ENCODE data around the gene TUBB2A.
"Not testable (repeated sequence)": the region's sequence is repeated elsewhere in the genome, so short reads cannot be mapped to it uniquely, and the experiment has no call there.

TUBB2A gene

DNA sequence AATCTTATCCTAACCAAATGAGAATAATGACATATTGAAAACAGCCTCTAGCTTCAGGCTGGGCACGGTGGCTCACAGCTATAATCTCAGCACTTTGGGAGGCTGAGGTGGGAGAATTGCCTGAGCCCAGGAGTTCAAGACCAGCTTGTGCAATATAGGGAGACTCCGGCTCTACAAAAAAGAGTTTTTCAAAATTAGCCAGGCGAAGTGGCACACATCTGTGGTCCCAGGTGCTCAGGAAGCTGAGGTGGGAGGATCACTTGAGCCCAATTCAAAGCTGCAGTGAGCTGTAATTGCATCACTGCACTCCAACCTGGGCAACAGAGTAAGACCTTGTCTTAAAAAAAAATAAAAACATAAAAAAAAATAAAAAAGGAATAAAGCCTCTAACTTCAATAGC lies 4.7 kb downstream of the TUBB2A start:
- DNase-seq (ENCODE audit: low read depth), result no peak

DNA sequence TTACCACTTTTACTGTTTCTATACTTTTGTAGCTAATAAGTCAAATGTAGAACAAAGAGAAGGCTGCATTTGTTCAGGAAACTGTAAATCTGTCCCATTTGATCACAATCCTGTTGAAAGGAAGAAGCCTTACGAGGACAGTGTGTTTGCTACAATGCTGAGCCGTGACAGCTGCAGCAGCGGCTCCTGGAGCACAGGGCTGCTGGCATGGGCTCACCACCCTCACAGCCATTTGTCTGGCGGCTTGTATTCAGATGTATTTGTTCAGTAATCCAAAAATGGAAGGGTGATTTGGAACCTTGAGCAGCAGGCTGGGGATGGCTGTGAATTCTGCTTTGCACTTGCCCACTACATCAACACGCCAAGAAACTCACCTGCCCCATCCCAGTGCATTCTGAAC lies 5.7 kb downstream of the TUBB2A start:
- DNase-seq (ENCODE audit: low read depth), result no peak

DNA sequence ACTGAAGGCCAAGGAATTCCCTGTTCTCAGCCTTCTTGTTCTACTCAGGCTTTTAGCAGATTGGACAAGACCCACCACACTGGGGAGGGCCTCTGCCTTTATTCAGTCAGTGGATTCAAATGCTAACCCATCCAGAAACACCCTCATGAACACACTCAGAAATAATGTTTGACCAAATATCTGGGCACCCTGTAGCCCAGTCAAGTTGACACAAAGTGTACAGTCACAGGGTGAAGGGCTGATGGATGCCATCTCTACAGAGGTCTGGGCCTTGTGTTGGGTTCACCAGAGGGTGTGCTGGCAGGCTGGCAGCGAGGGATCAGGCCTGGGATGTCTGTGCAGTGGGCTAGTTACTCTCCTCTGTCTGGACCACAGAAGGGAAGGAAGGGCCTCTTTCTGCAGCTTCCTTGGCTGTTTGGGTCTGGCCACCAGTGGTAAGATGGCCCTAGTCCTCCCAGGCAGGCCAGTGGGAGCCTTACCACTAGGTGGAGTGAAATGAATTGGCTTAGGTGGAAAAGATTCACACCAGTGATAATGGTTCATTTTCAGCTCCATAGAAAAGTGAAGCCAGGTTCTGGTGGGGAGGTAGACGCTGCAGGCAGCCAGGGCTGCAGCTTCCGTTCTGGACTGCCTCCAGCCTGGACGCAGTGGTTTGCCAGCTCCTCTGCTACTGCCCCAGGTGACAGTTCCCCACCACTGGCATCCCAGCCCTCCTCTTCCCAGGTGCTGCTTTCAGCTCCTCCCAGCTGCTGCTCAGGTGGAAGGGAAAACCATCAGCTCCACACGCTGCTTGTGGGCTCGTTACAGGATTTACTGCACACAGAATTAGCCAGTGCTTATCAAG lies 9.2 kb downstream of the TUBB2A start:
- no peak for DNase-seq (ENCODE audit: low read depth)

DNA sequence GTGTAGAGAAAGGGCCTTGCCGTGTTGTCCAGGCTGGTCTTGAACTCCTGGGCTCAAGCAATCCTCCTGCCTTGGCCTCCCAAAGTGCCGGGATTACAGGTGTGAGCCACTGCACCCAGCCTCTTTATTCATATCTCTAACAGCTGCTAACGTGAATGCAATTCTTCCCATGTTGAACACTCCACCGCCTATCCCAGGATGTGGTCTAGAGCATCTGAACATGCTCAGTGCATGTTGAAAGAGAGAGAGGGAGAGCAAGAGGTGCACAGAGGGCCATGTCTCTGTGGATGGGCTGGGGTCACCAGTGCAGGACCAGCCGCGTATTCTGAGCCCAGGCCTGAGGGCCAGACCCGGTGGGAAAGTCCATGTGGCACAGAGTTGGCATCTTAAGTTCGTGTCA lies 12.8 kb downstream of the TUBB2A start:
- no peak for DNase-seq (ENCODE audit: low read depth)

DNA sequence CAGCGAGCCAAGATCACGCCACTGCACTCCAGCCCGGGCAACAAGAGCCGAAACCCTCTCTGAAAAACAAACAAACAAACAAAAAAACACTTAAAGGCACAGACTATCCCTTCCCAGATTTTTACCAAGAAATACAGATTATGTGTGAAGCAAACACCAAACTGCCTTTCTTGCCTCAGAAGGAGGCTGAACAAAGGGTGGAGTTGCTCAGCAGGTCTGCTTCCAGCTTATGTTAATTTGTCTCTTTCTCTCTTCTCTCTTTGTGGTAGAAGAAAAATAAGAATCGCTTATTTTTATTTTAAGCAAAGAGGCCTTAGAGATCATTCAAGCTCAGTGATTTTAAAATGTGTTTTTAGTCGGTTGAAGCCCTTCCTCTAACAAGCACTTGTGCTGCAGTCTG lies 14.2 kb downstream of the TUBB2A start:
- DNase-seq (ENCODE audit: low read depth), result no peak

DNA sequence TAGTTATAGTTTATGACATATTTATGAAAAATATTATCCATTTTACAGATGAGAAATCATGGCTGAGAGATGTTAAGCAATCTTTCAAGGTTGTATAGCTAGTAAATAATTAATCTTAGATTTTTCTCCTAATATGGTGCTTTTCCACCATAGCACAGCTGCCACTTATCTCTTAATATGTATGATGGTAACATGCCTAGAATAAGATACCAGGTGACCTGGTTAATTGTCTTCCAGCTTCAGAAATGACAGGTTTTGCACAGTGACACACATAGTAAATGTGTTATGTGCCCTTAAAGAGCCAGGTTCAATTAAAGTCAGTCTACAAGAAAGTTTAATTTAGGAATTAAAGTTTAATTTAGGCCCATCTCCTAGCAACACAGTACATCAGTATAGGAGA lies 14.8 kb downstream of the TUBB2A start:
- DNase-seq (ENCODE audit: low read depth), result no peak

DNA sequence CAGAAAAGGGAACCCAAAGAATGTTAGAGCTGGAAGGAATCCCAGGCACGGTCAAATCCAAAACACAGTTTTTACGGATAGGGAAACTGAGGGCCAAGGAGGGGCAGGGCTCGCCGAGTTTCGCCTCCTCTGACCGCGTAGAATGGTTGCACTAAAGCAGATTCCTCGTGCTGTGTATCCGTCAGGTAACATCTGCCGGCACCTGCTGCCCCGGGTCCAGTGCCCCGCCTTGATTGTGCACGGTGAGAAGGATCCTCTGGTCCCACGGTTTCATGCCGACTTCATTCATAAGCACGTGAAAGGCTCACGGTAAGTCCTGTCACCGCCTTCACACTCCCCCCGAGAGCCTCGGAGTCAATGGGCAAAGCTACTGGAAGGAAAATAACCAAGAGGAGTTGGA lies 17.1 kb downstream of the TUBB2A start:
- DNase-seq (ENCODE audit: low read depth), result no peak

DNA sequence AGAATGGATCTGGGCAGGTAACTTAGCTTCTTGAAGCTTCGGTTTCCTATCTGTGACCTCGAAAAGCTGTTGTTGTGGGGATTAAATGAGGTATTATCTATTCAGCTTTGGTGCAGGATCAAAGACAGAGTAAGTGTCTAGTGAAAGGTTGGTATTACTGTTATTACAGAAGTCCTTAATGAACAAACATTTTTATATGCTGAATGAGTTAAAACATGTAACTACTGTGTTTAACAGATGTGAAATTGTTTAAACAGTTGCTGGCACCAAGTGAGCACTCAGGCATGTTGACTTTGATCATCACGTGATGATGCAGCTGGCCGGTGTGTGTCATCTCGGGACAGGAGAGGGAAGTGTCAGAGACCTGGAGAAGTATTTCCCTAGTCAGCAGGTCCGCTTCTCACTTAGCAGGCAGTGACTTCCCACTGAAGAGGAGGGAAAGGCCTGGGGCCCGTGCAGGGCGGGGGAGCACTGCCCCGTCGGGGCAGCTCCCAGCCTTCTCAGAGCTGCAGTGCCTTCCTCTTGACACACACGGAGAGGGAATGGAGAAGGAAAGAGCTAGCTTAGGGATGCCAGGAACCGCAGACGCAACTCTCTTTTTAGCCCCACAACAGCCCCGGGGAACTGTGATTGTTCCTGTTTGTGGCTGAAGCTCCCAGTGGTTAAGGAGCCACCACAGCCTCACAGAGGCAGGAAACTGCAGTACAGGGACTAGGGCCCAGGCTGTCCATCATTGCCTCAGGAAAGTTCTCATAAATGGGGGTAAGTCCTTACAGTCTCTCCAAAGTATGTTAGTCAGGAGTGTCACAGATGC lies 18.0 kb downstream of the TUBB2A start:
- no peak for DNase-seq (ENCODE audit: low read depth)

DNA sequence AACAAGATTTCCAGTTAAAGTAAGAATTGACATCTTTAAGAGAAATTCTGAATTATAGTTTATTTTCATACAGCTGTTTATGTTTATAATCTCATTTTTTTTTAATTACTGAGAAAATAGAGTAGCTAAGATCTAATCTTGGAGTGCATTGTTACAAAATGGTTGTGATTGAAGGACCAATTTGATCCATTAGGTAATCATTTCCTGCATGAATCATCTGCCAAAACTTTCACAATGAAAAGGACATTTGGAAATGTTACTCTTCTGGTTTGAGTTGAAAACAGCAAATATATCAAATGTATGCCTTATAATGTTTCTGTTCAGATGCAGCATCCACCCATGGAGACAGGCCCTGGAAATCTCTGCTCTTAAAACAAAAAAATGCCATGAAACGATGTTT lies 19.0 kb downstream of the TUBB2A start:
- no peak for DNase-seq (ENCODE audit: low read depth)

DNA sequence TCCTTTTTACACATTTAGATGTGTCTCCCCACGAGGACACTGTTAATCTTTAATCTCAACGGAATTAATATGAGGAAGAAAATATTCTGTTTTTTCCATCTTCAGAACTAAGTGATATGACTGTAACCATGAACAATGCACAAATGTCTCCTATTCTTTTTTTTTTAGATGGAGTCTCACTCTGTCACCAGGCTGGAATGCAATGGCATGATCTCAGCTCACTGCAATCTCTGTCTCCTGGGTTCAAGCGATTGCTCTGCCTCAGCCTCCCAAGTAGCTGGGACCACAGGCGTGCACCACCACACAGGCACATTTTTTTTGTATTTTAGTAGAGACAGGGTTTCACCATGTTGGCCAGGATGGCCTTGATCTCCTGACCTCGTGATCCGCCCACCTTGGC lies 19.5 kb downstream of the TUBB2A start:
- DNase-seq (ENCODE audit: low read depth), result not testable (repeated sequence)

DNA sequence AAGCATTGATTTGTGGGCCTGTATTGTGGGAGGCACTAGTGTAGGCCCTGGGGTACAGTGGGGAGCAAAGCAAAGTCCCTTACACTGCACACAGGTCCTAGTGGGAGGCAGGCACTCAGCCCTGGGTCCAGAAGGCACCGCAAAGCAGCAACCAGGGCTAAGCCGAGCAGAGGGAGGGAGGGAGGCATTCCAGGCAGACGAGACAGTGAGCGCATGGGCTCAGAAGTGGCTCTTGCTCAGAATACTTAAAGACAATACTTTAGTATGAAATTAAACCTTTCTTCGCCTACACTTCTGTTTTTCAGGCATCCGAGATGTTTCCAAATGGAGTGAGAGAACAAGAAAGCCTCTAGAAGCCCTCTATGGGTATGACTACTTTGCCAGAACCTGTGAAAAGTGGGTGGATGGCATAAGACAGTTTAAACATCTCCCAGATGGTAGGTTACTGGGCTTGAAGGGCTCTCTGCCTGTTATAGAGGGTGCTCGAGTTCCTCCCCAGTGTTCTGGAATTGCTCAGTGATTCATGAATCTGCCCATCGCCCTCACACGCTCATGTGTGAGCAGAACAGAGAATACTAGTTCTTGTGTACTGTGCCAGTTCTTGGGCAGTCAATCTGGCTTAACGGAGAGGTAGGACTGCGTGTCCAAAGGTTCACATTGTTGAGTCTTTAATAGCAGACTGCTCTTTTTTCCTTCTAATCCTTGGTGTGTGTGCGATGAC lies 20.1 kb downstream of the TUBB2A start:
- no peak for DNase-seq (ENCODE audit: low read depth)

DNA sequence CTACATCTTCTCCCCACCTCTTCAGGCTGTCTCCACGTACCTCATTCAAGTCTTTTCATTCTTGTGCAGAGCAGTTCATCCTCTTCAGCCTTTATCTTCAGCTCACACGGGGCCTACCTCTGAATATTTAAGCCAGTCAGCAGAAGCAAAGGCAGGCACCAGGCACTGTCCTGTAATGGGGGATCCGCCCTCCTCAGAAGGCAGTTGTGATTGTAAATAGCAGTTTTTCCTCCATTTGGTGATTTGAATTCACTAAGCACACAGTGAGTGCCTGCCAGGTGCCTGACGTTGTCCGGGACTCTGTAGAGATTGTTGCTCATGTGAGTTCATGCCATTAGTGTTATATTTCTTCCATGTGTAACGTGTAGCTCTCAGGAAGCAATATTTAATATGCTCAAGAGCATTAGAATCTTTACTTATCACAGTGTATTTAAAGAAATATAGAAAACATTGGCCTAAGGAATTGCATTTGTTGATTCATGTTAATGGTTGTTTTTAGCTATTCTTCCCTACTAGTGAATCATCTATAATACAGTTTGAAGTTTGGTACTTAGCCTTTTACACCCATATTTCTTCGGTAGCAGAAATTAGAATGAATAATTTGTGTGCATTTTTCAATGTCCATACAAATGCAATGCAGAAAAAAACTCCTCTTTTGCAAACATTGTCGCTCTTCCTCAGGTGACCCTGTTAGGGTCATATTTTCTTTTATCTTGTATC lies 20.9 kb downstream of the TUBB2A start:
- no peak for DNase-seq (ENCODE audit: low read depth)

DNA sequence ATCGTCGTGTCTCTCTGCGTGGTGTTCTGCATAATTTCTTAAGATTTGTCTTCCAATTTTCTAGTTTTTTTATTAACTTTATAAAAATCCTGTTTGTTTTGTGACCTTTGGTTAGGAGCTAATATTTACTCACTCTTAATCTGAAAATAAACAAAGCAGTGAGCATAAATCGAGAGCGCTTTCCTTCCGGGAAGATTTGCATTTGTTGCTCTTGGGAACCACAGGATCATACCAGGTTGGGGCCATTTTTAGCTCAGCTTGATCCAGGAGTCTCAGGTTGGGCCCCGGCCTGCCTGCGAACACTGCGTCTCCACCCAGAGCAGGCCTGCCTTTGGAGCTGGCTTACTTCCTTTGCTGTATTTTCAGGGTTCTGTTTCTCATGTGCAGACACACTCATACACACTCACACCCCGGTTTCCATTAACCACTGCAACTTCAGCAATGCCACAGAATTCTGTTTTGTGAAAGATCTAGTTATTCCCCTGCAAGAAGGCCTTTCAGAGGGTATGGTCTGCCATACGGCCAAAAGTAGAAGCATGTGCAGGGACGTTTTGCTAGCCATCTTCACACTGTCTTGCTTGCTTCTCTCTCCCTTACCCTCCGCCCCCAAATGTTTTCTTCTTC lies 21.6 kb downstream of the TUBB2A start:
- no peak for DNase-seq (ENCODE audit: low read depth)

DNA sequence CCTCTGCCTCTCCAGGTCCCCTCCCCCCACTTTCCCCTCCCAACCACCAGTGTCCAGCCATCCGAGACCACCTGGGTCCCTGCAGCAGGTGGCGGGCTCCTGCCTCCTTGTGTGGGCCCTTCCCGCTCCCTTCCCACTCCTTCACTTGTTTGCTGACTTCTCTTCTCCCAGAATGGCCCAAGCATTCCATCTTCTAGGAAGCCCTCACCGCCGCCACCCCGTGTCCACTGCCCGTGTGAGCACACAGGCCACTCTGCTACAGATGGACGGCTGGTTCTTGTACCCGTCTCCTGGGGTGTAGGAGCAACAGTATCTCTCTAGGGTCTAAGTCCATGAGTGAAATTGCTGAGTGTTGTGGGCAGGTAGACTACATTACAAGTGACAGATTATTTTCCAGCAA lies 23.8 kb downstream of the TUBB2A start:
- DNase-seq (ENCODE audit: low read depth), result no peak

DNA sequence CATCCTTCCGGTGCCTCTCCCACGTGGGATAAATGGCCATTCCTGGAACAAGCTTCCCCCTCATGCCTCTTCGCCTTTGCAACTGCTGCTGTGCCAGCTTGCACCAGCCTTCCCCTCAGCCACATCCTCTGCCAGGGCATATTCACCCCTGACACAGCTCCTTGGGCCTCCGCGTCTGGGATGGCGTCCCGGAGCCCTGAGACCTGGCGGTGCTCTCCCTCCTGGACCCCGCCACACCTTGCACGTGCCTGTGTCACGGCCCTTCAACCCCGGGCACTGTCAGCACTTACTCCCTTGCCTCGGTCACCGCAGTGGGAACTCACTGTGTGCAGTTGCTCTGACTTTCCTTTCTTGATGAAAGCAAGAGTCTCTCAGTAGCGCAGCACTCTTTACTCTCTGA lies 25.6 kb downstream of the TUBB2A start:
- DNase-seq (ENCODE audit: low read depth), result no peak

DNA sequence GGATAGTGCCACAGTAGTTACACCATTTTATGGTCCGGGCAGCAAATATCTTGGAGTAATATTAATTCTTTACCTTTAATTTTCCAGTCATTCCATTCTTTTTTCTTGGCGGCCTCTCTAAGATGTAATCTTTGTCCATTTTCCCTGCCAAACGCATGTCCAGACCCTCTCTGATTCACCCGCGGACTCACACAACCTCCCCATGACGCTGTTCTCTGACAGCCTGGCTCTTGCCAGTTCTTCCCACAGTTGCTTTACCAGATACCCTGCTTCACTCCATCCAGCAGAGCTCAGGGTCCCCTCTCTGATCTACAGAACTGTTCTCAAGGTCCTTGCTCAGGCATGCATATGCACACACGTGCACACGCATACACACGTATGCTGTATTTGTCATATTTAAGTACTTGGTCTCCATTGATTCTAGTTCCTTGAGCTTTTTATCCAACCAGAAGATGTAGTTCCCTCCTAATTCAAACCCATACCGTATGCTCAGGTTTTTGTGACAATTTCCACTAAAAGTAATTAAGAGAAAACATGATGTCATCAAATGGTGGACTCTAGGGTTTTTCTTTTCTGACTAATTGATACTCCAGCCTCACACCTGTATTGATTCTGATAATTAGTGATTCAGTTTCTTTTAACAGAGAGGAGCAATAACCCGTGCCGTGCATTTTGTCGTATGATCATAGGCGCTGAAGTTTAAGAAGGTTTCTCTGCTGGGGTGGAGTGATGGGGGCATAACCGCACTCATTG lies 28.8 kb downstream of the TUBB2A start:
- DNase-seq (ENCODE audit: low read depth), result no peak

DNA sequence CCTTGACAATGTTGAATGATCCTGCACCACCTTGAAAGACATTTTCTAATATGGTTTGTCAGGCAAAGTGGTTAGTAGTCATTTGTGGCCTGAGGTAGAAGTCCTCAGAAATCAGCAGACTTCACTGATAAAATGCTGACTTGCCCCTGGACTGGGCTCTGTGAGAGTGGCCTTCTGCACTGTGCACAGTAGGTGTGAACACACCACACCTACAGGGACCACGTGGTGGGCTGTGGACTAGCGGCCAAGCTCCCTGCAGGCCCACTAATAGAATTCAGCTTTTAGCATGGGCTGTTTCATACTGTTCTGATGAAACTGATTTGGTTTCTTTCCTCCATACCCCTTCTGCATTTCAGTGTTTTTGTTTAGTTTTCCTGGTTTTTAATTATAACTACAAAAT lies 31.5 kb downstream of the TUBB2A start:
- no peak for DNase-seq (ENCODE audit: low read depth)

DNA sequence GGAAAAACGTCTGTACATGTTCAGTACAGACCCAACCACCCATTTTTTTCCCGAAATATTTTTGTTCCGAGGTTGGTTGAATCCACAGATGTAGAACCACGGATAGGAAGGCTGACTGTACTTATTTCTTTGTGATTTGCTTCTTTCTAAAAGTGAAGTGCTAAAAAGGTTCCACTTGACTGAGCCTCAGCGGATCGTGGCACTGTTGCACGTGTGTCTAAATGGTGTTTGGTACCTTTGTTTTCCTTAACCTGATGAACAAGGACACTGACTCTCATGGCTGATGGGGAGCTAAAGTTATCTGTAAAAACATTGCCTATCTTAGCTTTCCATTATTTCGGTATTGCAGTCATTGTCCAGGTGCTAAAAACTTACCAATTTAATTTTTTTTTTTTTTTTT lies 32.7 kb downstream of the TUBB2A start:
- no peak for DNase-seq (ENCODE audit: low read depth)

DNA sequence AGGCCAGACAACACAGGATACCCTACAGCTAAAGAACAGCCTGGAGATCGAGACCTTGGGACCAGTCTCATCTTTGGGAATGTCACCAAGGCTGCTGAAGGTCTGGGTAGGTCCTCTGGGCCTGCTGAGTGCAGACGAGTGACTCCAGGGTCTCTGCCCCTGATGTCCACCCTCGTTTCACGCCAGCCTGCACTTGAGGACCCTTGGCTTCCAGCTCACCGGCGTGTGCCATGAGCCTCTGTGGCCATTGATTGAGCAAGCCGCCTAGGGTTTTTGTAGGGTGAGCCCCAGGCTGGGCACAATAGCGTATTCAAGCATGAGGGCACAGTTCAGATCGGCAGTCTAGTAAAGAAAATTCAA lies 34.5 kb downstream of the TUBB2A start:
- no peak for DNase-seq (ENCODE audit: low read depth)

DNA sequence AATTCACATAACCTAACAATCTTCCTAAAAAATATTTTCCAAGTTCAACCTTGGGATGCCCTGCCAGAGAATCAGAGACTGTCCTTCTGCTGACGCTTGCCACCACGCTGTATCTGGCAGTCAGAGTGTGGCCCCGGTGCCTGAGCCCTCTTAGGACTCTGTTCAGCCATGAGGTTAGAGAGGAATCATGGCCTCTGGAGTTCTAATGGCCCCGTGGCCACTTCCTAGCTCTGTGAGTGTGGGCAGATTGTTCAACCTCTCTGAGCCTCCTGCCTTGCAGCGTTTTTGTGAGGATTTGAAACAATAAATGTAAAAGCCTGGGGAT lies 36.6 kb downstream of the TUBB2A start:
- DNase-seq (ENCODE audit: low read depth), result no peak

DNA sequence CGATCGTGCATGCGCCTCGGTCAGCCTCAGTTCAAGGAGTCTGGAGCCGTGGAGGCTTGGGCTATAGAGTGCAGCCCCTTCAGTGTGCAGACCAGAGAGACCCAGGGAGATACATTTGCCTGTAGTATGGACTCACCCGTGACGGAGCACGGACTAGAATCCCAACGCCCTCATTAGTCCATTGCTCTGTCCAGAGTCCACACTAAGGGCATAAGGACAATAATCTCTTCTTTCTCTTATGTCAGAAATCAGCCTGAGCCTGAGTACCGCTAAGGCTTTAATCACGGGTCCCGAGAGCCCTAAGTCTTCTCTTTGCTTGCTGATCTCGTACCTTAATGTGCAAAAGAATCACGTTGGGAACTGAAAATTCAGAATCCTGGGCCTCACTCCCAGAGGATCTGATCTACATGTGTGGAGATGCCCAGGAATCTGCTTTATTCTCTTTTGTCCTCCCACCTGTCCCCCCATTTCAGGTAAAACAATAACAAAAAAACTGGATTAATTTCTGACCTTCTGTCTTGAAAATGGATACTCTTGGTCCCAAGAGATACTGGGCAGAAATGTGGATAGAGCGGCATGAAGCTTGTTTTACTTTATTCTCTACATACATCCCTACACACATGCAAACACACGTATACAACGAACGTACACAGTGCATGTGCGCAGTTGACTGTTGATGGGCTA lies 38.2 kb downstream of the TUBB2A start:
- no peak for DNase-seq (ENCODE audit: low read depth)
